Heart left ventricle (tissue), 16 donors: ENCODE measurements around the gene FKBP1A. TPM values are rescaled to one million over a fixed set of nuclear protein-coding genes. Genes with fewer than 3 reads are reported as not detected.

Experiments used
- ATAC-seq, 4 donors: fragments of 200-7000 bp; cut with Tn5 transposase; one replicate each; pipeline ENCODE4 v1.9.1; 2020 to 2022; ENCODE audit warnings: moderate library complexity in 4 of 4, mild to moderate bottlenecking in 3 of 4, moderate number of reproducible peaks in 1 of 4
- DNase-seq, 5 donors: peaks; one replicate each; pipeline ENCODE4 v3.0.0-alpha.2; 2020
- H3K27ac ChIP-seq, 12 donors: fragments of 200-600 bp; sonication (generic) in 4 of 12; one replicate each; pipeline versions ENCODE4 v1.5.0 to v1.8.0; 2016 to 2022; ENCODE audit warnings: mild to moderate bottlenecking in 2 of 12
- H3K27me3 ChIP-seq, 9 donors: fragments of 200-600 bp; sonication (generic) in 2 of 9; one replicate each; pipeline versions ENCODE4 v1.5.1 to v1.8.0; 2016 to 2022; ENCODE audit warnings: mild to moderate bottlenecking in 3 of 9
- H3K36me3 ChIP-seq, 9 donors: fragments of 200-600 bp; sonication (generic) in 2 of 9; one replicate each; pipeline versions ENCODE4 v1.5.0 to v1.8.0; 2018 to 2022; ENCODE audit warnings: mild to moderate bottlenecking in 2 of 9
- H3K4me1 ChIP-seq, 12 donors: fragments of 200-600 bp; sonication (generic) in 4 of 12; one replicate each; pipeline versions ENCODE4 v1.5.0 to v1.8.0; 2016 to 2022; ENCODE audit warnings: mild to moderate bottlenecking in 3 of 12
- H3K4me3 ChIP-seq, 12 donors: fragments of 200-600 bp; sonication (generic) in 4 of 12; one replicate each; pipeline versions ENCODE4 v1.5.0 to v1.8.0; 2017 to 2022; ENCODE audit warnings: mild to moderate bottlenecking in 9 of 12, moderate library complexity in 4 of 12
- H3K9me3 ChIP-seq, 12 donors: fragments of 200-600 bp; sonication (generic) in 4 of 12; one replicate each; pipeline versions ENCODE4 v1.5.0 to v1.8.0; 2016 to 2022; ENCODE audit warnings: mild to moderate bottlenecking in 1 of 12
- POLR2A ChIP-seq, 2 donors: fragments of 450-650 bp; IDR thresholded peaks; one replicate each; pipeline ENCODE4 v1.6.1; 2017; ENCODE audit warnings: antibody characterized with exemption in 2 of 2, mild to moderate bottlenecking in 2 of 2, moderate library complexity in 2 of 2
- WGBS, 4 donors: extraction: QIAGEN DNeasy Blood & Tissue Kit in 2 of 4; methylation state at CpG; one replicate each; pipeline versions ENCODE4 v1.1.5 to v1.1.7; 2013 to 2018; 5-methylcytosine and 5-hydroxymethylcytosine counted together
- intact Hi-C, 10 donors: fragments of 100-400 bp; cut with DNase I; formaldehyde crosslinking; loops; one replicate each; pipeline versions ENCODE4 v1.11.1 to v1.14.2; 2022
- polyA plus RNA-seq, 2 donors: library from polyadenylated mRNA; stranded (reverse); fragments of 200-250 nt; gene quantifications; one replicate each; pipeline ENCODE4 v1.2.3, GENCODE V29; 2013
- total RNA-seq, 9 donors: library from RNA; depleted of rRNA in 2 of 9; stranded (reverse); fragments of >200 nt in 2 of 9; fragmentation: NEBNext Ultra II Directional in 3 of 9; extraction: Animal tissue kit (Norgen Biotek cat#: 25700) in 3 of 9; gene quantifications; one replicate each; pipeline versions ENCODE4 v1.1.0 to v1.2.4, GENCODE V29; 2016 to 2023
- TF ChIP-seq, protein P1 (sequence below), 12 donors: fragments of 200-600 bp; sonication (generic) in 4 of 12; IDR thresholded peaks; one replicate each; pipeline versions ENCODE4 v1.5.0 to v1.8.0; 2018 to 2022; ENCODE audit warnings: antibody characterized with exemption in 12 of 12, mild to moderate bottlenecking in 5 of 12
- donor health status: ischemic (EF 13 %, LVEDD 7.1; RV severe dilation, severe dysfunction).
- donor health status: healthy with polysubstance abuse.
- donor health status: DM: no; HTN: yes; CAD: no.
- donor health status: DM: no; HTN: no; CAD: no.
- donor health status: ischemic (EF 25% LVEDD 6.9; RV normal size, moderate dysfunction).
- donor health status: ischemic (EF 25% LVEDD 5.7; RV mildly dilated, moderate dysfunction).
- donor health status: healthy.
- donor health status: DM: yes; HTN: yes; CAD: no.
- donor health status: ischemic (EF 35%, LVEDD 5.7; RV mildly dilated, moderate dysfunction).
- donor health status: nonischemic (EF 11% LVEDD 7.7; RV severe dilation, severe dysfunction).
- donor health status: DM: yes; HTN: yes; CAD: no.
- donor health status: PGD.
- donor health status: ischemic (EF 29% LVEDD 5.4; RV normal size, mild dysfunction).
- donor health status: nonischemic (EF 23%, LVEDD 6.1; RV moderate dilation, normal function).

The FKBP1A gene
- total and polyA plus RNA-seq, 11 donors, result 71.3 to 401 (median 144) TPM

DNA sequence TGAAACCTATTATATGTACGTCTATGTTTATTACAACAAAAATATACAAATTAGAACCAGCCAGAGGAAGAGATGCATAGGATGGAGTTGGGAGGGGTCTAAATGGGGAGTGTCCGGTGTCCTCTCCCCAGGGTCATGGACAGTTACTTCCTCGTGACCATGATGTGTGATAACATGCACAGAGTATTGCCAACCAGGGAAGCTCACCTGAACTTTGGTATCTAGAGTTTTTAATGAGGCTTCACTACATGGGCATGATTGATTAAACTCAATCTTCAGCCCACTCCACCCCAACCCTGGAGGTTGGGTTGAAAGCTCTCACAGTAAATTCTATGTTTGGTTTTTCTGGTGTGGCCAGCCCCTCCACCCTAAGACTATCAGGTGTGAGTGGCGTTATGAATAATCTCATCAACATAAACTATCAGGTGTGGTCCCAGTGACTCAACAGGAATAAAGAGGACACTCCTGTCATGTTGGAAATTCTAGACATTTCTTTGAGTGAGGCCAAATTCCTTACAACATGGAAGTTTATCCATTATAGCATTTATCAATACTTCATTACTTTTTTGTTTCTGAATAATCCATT, 36.4 kb upstream of the FKBP1A start:
- Histone ChIP-seq H3K4me3 (no peak overlapping the region), H3K36me3 (no peaks in the 10 kb centered on the region), H3K27me3 (peaks cover 0 to 8% (median 0%) of the 10 kb centered on the region in 9 donors), H3K27ac (no peak overlapping the region), H3K4me1 (peaks cover 0 to 4% (median 0%) of the 10 kb centered on the region in 12 donors), H3K9me3 (no peaks in the 10 kb centered on the region)
- DNase-seq (no peak), ATAC-seq (no peak)
- TF ChIP-seq, protein P1, sequence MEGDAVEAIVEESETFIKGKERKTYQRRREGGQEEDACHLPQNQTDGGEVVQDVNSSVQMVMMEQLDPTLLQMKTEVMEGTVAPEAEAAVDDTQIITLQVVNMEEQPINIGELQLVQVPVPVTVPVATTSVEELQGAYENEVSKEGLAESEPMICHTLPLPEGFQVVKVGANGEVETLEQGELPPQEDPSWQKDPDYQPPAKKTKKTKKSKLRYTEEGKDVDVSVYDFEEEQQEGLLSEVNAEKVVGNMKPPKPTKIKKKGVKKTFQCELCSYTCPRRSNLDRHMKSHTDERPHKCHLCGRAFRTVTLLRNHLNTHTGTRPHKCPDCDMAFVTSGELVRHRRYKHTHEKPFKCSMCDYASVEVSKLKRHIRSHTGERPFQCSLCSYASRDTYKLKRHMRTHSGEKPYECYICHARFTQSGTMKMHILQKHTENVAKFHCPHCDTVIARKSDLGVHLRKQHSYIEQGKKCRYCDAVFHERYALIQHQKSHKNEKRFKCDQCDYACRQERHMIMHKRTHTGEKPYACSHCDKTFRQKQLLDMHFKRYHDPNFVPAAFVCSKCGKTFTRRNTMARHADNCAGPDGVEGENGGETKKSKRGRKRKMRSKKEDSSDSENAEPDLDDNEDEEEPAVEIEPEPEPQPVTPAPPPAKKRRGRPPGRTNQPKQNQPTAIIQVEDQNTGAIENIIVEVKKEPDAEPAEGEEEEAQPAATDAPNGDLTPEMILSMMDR (IDR thresholded peaks at IDR 0.05), result no peak
- TF ChIP-seq POLR2A (IDR thresholded peaks at IDR 0.05), result no peak
- 85 to 89% (median 87%) methylated on average over 4 of the region's 4 CpGs for WGBS, 4 donors
- intact Hi-C loops, result no loop called here

GRCh38 chr20:1427457-1428054, 34.7 kb upstream of the FKBP1A start:
- Histone ChIP-seq H3K36me3 (no peaks in the 10 kb centered on the region), H3K27ac (no peak overlapping the region), H3K27me3 (peaks cover 0 to 22% (median 0%) of the 10 kb centered on the region in 9 donors), H3K4me3 (no peak overlapping the region), H3K4me1 (no peaks in the 10 kb centered on the region), H3K9me3 (no peaks in the 10 kb centered on the region)
- TF ChIP-seq, protein P1 (IDR thresholded peaks at IDR 0.05), result no peak
- TF ChIP-seq POLR2A (IDR thresholded peaks at IDR 0.05), result no peak
- intact Hi-C loops, result no loop called here
- 31 to 50% (median 34%) methylated on average over 3 of the region's 3 CpGs for WGBS, 4 donors
- DNase-seq (no peak), ATAC-seq (no peak)

GRCh38 chr20:1426231-1426849, 33.5 kb upstream of the FKBP1A start:
- Histone ChIP-seq H3K4me3 (no peak overlapping the region), H3K27me3 (peaks cover 0 to 24% (median 0%) of the 10 kb centered on the region in 9 donors), H3K27ac (no peak overlapping the region), H3K9me3 (peaks cover 0 to 2% (median 0%) of the 10 kb centered on the region in 12 donors), H3K36me3 (no peaks in the 10 kb centered on the region), H3K4me1 (no peaks in the 10 kb centered on the region)
- DNase-seq (no peak), ATAC-seq (no peak)
- intact Hi-C loops, result no loop called here
- TF ChIP-seq, protein P1 (IDR thresholded peaks at IDR 0.05), result no peak
- no peak for TF ChIP-seq POLR2A (IDR thresholded peaks at IDR 0.05)
- WGBS, 4 donors, result 60 to 67% (median 61%) methylated on average over 3 to 4 of the region's 4 CpGs

GRCh38 chr20:1424336-1424735, 31.5 kb upstream of the FKBP1A start:
- ATAC-seq, result no peak
- Histone ChIP-seq H3K27ac (no peak overlapping the region), H3K4me1 (no peaks in the 10 kb centered on the region), H3K4me3 (no peak overlapping the region), H3K36me3 (no peaks in the 10 kb centered on the region), H3K27me3 (peaks cover 0 to 24% (median 0%) of the 10 kb centered on the region in 9 donors), H3K9me3 (peaks cover 0 to 15% (median 3%) of the 10 kb centered on the region in 12 donors)
- TF ChIP-seq POLR2A (IDR thresholded peaks at IDR 0.05), result no peak
- TF ChIP-seq, protein P1 (IDR thresholded peaks at IDR 0.05), result no peak
- intact Hi-C loops, result no loop called here
- WGBS, 4 donors, result 73 to 94% (median 77%) methylated on average over 1 of the region's 1 CpG
- no peak for DNase-seq
